Glomerular visceral epithelial cell (primary cell): ENCODE results near the gene DOCK3.
"Not testable (repeated sequence)": the region's sequence is repeated elsewhere in the genome, so short reads cannot be mapped to it uniquely, and the experiment has no call there.

Experiments
- DNase-seq: peaks from one replicate; pipeline ENCODE4 v3.0.0-alpha.2; 2016; ENCODE audit errors: extremely low spot score

Gene DOCK3

GRCh38 chr3:50882733-50883132, 208.0 kb downstream of the DOCK3 start:
- not testable (repeated sequence) for DNase-seq

- DNase-seq: no peak
Observed at GRCh38 chr3:50883755-50884154, 209.0 kb downstream of the DOCK3 start.

- no peak for DNase-seq
Observed at GRCh38 chr3:50885070-50885850, 210.5 kb downstream of the DOCK3 start.

GRCh38 chr3:50890688-50891344, 216.1 kb downstream of the DOCK3 start:
- DNase-seq: no peak

- DNase-seq: not testable (repeated sequence)
Observed at GRCh38 chr3:50901097-50901496, 226.4 kb downstream of the DOCK3 start.

- DNase-seq: no peak
Observed at GRCh38 chr3:50912746-50913145, 238.0 kb downstream of the DOCK3 start.

GRCh38 chr3:50913260-50913659, 238.5 kb downstream of the DOCK3 start:
- DNase-seq: no peak

- not testable (repeated sequence) for DNase-seq
Observed at GRCh38 chr3:50922071-50922470, 247.3 kb downstream of the DOCK3 start.

- DNase-seq: no peak
Observed at GRCh38 chr3:50923955-50924354, 249.2 kb downstream of the DOCK3 start.

GRCh38 chr3:50924638-50925037, 249.9 kb downstream of the DOCK3 start:
- DNase-seq: no peak

GRCh38 chr3:50926868-50927267, 252.1 kb downstream of the DOCK3 start:
- no peak for DNase-seq

- no peak for DNase-seq
Observed at GRCh38 chr3:50930371-50931208, 255.9 kb downstream of the DOCK3 start.

GRCh38 chr3:50932918-50933317, 258.2 kb downstream of the DOCK3 start:
- DNase-seq: not testable (repeated sequence)

GRCh38 chr3:50936389-50936788, 261.7 kb downstream of the DOCK3 start:
- DNase-seq: no peak

GRCh38 chr3:50947419-50947818, 272.7 kb downstream of the DOCK3 start:
- DNase-seq: no peak

GRCh38 chr3:50950591-50950990, 275.9 kb downstream of the DOCK3 start:
- DNase-seq: no peak

- DNase-seq: no peak
Observed at GRCh38 chr3:50953825-50954414, 279.2 kb downstream of the DOCK3 start.

- no peak for DNase-seq
Observed at GRCh38 chr3:50961386-50961785, 286.7 kb downstream of the DOCK3 start.

- peak; percentile 38 for DNase-seq
Observed at GRCh38 chr3:50971487-50971924, 296.8 kb downstream of the DOCK3 start.

- DNase-seq: no peak
Observed at GRCh38 chr3:50972029-50972428, 297.3 kb downstream of the DOCK3 start.

- not testable (repeated sequence) for DNase-seq
Observed at GRCh38 chr3:50978586-50978985, 303.9 kb downstream of the DOCK3 start.
